NCI-H1694 treated with DMSO at 0.1 percent for 48 hours (cell line): ENCODE results near the gene PKNOX2.
"Not testable (repeated sequence)": the region's sequence is repeated elsewhere in the genome, so short reads cannot be mapped to it uniquely, and the experiment has no call there.

Experiments
- DNase-seq: peaks from one replicate; lab custom pipeline; 2025; lab: John Stamatoyannopoulos, UW

The PKNOX2 gene

DNA sequence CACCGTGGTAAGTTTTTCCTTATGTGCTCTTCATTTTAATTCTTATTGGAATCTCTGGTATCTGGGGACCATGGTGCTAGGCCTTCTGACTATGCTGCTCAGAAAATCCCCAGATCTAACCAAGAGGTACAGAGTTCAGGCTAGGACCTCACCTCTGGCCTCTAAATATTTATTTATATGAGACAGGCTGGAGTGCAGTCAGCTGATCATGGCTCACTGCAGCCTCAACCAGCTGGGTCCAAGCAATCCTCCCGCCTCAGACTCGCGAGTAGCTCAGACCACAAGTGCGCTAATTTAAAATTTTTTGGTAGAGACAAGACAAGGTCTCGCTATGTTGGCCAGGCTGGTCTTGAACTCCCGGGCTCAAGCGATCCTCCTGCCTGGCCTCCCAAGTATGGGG, 38.4 kb downstream of the PKNOX2 start:
- DNase-seq: no peak

DNA sequence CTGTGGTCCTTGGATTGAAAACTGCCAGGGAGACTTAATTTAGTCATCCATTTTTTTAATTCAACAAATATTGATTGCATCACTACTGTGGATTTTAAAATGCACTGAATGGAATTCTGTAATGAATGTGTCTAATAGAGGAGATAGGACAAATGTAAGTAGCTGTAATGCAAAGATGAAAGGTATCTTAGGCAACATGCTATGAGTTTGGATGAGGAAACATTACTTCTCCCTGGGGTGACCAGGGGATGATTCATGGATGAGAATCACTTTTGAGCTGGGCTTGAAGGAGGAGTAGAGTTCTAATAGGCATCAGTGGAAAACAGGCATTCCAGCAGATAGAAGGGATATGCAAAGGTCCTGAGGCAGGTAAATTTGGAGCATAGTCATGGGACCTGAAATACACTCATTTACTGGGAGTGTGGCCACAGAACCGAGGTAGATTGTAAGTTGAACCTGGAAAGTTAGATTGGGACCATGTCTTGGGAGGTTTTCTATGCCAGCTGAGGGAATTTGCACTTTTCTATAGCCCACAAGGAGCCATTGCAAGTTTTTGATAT, 43.4 kb downstream of the PKNOX2 start:
- no peak for DNase-seq

DNA sequence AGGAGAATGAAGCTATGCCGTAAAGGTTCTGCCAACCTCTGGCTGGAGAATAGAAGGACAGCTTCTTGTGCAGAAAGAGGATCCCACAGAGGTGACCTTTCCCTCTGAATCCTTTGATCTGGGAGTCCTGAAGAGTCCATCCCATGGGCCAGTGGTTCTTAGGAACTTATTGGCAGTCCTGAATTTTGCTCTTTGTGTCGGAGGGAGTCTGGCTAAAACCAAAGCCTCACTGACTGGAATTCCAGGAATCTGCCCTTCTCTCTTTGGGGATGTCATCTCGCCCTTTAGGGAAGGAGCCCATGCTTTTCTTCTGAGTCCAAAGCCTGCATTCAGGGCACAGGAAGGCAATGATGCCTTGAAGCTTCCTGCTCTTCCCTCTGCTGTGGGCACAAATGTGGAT, 45.5 kb downstream of the PKNOX2 start:
- DNase-seq: no peak

DNA sequence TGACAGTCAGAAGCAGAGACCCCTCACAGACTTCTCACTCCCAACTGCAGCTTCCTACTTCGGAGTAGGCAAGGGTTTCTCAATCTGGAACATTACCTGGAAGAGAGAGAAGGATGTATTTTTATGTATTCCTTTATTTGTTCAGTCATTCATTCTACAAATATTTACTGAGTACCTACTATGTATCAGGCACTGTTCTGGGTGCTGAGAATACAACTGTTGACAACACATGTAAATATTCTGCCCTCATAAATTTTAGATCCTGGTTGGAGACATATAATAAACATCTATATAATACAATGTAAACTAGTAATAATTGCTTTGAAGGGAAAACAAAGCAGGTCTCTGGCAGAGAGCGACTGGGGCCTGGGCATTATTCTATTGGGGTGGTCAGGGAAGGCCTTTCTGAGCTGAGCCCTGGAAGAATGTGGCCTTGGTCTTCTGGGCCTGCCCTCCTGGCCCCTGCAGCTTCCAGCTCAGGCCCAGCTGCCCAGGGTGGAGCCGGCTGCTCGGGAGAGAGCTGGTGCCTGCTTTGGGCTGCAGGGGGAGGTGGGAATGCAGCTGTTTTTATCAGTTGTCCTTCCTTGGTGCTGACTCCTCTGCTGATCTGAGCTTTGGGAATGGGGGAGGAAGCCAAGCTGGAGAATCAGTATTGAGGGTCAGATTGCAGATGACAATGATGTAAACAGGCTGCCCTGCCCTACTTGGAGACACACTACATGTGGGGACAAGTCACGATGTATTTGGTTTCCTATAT, 46.8 kb downstream of the PKNOX2 start:
- DNase-seq: no peak

DNA sequence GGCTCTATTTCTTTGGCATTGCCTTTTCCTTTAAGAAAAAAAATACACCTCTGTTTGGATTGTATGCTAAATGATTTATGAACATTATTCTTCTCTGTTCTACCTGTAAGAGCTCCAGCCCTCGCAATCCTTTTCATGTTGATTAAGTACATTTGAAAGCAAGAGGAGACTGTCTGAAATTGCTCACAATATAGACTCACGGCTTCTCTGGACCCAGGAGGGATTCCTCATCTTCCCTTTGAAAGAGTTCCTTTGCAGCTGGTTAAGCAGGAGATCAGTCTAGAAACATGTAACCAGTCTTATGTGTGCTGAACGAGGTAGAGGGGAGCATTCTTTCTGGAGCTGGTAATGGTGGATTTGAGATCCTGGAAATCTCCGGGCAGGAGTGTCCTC, 47.4 kb downstream of the PKNOX2 start:
- DNase-seq: no peak

DNA sequence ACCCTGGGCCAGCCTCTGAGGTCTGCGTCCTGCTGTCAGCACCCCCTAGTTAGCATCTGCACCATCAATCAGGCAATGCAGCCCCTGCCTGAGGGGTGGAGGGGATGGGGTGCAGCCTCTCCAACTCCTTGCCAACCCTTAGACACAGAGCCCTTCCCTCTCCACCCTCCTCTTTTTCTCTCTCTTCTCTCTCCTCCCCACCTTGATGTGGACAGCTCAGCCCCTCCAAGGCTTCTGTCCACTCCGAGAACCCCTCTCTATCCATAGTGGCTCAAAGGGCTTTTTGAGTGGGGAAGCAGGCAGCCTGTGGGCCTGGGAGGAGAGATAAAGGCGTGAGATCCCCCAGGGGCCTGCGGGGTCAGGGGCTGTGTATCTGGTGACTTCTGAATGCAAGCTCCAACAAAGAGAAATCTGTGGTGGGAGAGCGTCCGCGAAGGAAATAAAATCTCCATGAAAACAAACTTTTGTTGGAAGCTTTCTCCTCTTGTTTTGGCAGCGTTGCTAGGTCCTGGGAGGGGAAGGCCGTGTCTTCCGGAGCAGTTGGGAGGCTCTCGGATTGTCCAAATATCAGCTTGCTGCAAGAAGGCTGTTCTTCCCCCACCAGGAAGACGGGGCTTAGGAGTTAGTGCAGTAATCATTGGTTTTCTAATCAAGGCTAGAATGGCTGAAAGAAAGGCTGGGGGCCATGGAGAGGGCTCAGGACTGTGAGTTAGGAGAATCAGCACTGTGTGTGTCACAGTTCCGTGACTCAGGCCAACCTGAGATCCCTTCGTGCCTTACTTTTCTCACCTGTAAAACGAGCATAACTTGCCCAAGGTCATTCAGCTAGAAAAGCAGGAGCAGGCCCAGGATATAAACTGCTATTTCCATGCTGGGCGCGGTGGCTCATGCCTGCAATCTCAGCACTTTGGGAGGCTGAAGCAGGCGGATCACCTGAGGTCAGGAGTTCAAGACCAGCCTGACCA, 50.3 kb downstream of the PKNOX2 start:
- no peak for DNase-seq

DNA sequence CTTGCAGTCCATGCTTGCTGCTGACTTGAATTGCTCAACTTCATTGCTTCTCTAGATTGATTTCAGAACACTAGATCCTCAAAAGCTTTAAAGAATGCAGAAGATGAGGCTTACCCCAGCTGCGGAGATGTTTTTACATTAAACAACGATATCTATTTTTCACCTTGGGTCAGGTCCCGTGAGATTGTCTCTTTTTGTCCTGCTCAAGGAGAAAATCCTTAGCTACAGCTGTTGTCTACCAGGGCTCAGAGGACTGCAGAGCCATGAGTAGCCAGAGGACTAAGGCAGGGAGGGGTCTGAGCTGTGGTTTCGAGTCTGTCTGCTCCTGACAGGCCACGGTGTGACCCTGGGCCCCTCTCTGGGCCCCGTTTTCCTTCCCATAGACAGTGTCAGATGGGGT, 51.4 kb downstream of the PKNOX2 start:
- DNase-seq: no peak

DNA sequence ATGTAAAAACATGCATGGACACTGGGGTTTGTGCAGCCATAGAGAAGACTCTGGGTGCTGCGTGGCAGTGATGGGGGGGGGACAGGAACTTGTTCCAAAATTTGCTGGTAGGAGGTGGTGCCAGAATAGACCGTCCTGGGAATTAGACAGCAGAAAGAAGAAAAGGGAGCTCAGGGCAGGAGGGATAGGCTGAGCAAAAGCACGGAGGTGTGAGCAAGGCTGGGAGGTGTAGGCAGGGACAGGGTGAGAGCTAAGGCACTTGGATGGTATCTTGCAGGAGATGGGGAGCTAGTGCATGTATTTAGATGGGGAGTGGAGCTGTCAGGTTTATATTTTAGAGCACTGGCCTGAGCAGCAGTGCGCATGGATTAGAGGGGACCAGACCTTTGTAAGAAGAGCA, 53.8 kb downstream of the PKNOX2 start:
- no peak for DNase-seq

DNA sequence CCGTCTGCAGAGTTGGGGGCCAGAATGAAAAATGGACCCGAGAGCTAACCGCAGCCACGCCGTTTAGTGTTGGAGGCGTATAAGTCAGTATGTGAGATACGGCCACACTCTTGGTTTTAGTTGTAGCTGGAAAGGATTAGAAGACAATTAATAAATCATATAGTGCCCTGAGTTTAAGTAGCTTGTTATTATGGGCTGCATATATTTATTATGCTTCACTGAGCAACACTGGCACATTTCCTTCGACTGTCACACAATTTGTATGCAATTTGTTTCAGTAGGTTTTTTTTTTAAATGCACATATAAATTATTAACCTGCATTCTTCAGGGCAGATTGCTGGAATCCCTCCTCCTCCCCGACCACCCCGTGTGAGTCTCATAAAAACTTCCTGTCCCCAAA, 56.9 kb downstream of the PKNOX2 start:
- DNase-seq: no peak

DNA sequence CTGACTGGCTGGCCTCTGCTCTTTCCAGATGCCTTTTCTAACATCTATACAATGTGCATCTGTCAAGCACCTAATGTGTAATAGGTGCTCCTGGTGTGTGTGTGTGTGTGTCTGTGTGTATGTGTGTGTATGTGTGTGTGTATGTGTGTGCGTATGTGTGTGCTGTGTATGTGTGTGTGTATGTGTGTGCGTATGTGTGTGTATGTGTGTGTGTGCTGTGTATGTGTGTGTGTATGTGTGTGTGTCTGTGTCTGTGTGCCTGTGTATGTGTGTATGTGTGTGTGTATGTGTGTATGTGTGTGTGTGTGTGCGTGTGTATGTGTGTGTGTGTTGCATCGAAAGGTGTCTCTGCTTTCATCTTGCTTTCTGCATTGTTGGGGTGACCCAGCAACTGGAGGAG, 57.9 kb downstream of the PKNOX2 start:
- no peak for DNase-seq

DNA sequence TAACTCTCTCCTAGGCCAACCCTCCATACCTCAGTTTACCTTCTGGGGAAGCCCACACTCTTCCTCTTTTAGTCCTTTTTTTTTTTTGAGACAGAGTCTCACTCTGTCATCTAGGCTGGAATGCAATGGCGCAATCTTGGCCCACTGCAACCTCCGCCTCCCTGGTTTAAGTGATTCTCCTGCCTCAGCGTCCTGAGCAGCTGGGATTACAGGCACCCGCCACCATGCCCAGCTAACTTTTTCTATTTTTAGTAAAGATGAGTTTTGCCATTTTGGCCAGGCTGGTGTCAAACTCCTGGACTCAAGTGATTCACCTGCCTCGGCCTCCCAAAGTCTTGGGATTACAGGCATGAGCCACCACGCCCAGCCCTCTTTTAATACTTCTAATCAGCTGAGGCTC, 58.6 kb downstream of the PKNOX2 start:
- not testable (repeated sequence) for DNase-seq

DNA sequence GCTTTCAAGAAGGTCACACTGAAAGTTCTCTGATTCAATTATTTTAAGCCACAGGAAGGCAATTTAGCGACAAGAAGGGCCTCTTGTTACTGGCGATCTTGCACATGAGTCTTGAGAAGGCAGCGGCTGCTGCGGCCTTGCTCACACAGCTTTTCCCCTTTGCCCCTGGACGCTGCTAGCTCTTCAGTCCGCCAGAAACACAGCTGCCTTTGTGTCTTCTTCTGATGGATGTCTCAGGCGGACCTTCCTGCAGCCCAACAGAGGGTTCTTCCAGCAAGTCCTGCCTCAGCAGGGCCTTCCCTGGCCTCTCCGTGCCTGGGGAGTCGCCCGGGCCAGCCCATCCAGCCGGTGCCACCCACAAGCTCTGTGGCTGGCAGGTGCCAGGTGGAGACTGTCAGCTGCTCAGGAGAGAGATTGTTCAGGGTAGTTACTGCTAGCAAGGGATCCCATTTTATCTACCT, 59.4 kb downstream of the PKNOX2 start:
- DNase-seq: no peak

DNA sequence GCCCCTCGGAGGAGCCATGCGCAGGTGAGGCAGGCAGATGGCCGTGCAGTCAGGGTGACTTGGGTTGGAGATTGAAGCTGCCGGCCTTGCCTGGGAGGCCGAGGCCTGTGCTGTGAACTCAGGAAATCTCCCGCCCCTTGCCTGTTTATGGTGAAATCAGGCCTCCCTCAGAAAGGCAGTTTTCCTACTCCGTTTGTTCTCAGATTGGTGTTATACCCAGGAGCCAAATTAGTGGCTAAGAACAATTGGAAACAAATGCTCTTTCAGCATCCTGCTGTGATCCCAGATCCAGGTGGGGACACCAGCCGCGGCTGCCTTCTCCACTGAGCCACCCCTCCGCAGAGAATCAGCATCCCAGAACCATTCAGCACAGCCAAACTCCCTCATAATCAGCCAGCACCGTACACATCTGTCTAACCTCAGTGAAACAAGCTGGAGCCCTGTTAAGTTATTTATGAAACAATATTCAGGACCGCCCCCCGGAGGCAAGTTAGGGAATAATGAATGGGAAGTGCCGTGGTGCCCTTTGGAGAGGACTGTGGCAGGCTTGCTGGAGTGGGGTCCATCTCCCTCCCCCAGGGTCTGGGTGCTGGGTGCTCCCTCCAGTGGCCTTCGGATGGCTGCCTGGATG, 60.0 kb downstream of the PKNOX2 start:
- no peak for DNase-seq

DNA sequence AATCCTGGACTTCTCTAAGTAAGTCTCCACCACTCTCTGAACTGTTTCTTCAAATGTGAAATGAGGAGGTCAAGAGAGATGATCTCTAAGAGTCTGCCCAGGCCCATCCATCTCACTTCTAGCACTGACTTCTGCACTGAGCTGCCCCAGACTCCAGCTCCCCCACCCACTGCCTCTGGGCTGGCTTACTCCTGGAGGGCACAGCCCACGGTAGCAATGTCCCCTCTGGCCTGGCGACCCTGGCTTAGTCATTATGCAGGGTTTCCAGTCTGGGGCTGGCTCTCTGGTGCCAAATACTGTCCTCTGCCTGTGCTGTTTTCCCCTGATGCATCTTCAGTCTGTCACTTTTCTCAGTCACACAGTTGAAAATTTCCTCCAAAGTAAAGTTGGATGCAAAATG, 60.9 kb downstream of the PKNOX2 start:
- DNase-seq: no peak

DNA sequence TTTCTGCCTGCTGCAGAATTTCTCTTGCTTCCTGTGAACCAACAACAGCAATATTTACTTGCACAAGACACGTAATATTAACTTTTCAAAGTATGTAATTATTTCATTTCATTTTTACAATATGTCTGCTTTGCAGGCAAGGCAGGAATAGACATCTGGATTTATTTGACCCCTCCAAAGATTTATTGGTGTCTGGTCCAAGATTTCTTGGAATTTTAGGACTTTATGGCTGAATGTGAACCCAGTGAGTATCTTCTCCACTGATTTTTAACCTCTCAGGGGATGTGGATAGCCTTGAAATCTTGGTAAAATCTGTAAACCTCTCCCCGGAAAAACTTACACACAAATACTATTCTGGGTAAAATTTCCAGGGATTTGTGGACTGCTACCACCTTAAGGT, 61.5 kb downstream of the PKNOX2 start:
- no peak for DNase-seq

DNA sequence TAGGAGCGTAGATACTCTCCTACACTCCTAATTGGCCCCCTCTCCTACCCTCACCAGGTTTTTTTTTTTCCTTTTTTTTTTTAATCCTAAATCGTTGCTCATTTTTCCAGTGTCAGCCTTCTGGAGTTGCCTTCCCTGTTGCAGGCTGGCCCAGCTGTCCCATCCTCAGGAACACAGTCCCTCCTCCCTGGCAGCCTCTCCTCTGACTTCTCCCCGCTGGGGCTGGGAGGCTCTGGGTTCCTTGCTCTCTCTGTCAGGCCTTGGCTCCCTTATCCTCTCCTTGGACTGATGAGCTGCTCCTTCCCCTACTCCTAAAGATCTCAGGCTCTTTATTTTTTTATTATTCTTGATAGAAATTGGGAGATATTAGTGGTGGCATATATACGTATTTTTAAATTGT, 62.2 kb downstream of the PKNOX2 start:
- no peak for DNase-seq

DNA sequence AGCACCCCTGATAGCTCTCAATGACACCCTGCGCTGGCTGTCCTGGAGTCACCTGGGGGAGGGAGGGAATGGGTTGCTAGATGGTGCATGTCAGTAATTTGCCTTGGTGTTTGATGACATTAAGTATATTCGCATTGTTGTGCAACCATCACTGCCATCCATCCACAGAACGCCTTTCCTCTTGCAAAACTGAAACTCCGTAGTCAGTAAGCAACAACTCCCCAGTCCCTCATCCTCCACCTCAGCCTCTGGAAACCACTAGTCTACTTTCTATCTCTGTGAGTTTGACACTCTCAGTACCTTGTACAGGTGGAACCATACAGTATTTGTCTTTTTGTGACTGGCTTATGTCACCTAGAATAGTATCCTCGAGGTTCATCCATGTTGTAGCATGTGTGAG, 62.6 kb downstream of the PKNOX2 start:
- DNase-seq: no peak

DNA sequence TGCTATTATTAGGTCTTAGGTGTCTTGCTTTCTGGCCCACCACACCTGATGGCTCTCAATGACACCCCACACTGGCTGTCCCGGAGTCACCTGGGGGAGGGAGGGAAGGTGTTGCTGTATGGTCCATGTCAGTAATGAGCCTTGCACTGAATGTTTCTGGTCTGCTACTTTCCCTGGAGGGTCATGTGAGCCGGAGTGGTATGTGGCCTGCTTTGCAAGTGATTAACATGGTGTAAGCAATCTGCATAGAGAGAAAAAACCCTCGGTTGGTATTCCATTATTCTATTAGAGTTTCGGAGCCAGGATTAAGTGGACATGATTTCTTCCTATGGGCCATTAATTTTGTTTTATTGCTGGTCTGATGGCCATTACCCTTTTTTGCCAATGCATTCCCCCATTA, 63.9 kb downstream of the PKNOX2 start:
- no peak for DNase-seq

DNA sequence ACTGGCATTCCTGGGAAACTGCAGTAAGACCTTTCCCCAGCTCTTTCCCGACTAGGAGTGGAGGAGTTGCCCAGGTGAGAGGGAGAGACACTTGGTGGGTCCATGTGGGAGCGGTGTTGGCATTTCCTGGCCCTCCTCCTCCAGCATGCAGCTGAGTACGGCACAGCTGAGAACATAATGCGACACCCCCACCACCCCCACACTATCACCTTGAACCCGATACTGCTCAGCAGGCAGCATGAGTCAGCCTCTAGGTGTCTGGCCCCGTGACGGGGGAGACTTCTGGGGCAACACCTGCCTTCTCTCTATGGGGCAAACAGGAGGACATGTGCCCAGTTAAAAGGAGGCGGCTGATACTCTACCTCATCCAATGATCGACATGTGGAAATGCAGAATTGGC, 64.4 kb downstream of the PKNOX2 start:
- DNase-seq: no peak

DNA sequence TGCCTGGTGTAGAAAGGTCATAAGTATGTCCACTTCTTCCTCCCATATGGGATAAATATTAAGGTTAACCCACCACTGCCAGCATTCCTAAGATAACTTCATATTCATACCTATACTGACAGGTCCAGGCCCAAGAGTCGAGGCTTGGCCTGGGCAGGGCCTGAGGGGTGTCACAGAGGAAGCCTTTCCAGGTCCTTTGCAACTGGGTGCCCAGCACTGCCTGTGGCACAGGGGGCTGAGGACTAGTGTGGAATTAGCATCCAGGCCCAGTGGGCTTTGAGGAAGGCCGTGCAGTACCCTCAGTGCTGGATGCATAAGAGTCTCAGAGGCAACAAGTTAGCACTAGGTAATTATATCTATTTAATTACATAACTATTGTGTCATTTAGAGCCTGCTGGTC, 65.4 kb downstream of the PKNOX2 start:
- no peak for DNase-seq

DNA sequence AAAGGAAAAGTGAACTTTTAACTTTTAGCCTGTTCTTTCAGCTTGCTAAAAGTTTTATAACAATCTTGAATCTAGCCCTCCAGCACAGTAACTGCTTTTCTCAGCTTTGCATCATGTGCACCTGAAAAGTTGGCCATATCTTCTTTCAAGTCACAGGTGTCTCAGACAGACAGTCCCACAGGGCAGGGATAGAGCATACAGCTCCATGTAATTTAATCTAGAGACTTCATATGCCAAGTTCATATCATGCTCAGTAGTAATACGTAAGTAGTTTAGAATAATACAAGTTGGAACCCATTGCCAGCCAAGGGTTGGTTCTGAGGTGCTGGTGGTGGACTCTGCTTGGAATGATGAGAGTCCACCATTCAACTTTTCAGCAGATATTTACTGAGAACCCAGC, 68.6 kb downstream of the PKNOX2 start:
- DNase-seq: no peak

DNA sequence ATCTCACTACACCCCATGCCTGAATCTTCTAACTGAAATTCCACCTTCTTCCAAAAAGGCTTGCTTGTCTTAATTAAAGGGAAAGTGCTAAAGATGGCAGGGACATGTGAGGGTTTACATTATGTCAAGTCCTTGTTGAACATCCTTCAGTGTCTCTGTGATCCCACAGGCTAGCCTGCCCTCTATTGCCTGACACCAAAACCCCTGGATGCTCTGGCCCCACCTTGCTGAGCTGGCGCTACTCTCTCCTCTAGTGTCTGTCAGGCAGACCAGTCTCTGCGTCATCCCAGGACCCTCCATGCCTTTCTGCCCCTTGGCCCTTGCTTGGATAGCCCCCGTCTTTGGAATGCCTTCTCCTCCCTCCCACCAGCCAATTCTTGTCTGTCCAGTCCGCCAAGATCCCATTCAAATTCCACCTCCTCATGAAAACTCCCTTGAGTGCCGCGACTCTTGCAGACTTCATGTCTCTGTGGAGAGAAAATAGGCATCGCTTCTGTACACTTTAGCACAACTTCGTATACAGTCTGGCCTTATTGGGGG, 69.3 kb downstream of the PKNOX2 start:
- DNase-seq: no peak
